ENCODE results near the gene PLCB1. TPM values are rescaled to one million over a fixed set of nuclear protein-coding genes. Genes with fewer than 3 reads are reported as not detected.

Gene PLCB1
- 16.2 and 18.0 TPM in 2 replicates for total RNA-seq
- long read RNA-seq, partial matches to known transcripts: 38 of 52 reads
- long read RNA-seq, other reads (novel, unspliced or antisense): 14 of 52 reads

GRCh38 chr20:8131598-8132483 is at the start of gene PLCB1:
TSS of gene PLCB1 (plus strand) at chr20:8132266. CDS start at chr20:8132652, 386 bp downstream.
- H3K4me1 Mint-ChIP-seq (ENCODE audit: low read depth): peaks cover 7% of the 10 kb centered on the region
- H3K4me3 Mint-ChIP-seq (ENCODE audit: low read depth): peak within 1 kb of the TSS; percentile 79
- peak; percentile 84 for DNase-seq (ENCODE audit: low spot score, unreplicated experiment)
- TF ChIP-seq CTCF (IDR thresholded peaks at IDR 0.05; ENCODE audit: unreplicated experiment): peak; percentile 83
- peaks cover 2% of the 10 kb centered on the region for H3K36me3 Mint-ChIP-seq (ENCODE audit: insufficient read depth)
- H3K9me3 Mint-ChIP-seq (ENCODE audit: low read depth): no peaks in the 10 kb centered on the region
- peak within 1 kb of the TSS; percentile 53 for H3K27ac Mint-ChIP-seq
- peaks cover 41% of the 10 kb centered on the region for H3K27me3 Mint-ChIP-seq

GRCh38 chr20:8082989-8083388 is 49.1 kb upstream of the PLCB1 start:
- Mint-ChIP-seq H3K36me3 (ENCODE audit: insufficient read depth) (no peaks in the 10 kb centered on the region), H3K27ac (no peak overlapping the region), H3K9me3 (ENCODE audit: low read depth) (no peaks in the 10 kb centered on the region), H3K27me3 (no peaks in the 10 kb centered on the region), H3K4me3 (ENCODE audit: low read depth) (no peak overlapping the region), H3K4me1 (ENCODE audit: low read depth) (peaks cover 2% of the 10 kb centered on the region)
- no peak for TF ChIP-seq CTCF (IDR thresholded peaks at IDR 0.05; ENCODE audit: unreplicated experiment)
- no peak for DNase-seq (ENCODE audit: low spot score, unreplicated experiment)

- Mint-ChIP-seq H3K27me3 (no peaks in the 10 kb centered on the region), H3K36me3 (ENCODE audit: insufficient read depth) (no peaks in the 10 kb centered on the region), H3K4me1 (ENCODE audit: low read depth) (no peaks in the 10 kb centered on the region), H3K27ac (no peak overlapping the region), H3K9me3 (ENCODE audit: low read depth) (no peaks in the 10 kb centered on the region), H3K4me3 (ENCODE audit: low read depth) (no peak overlapping the region)
- DNase-seq (ENCODE audit: low spot score, unreplicated experiment): no peak
- TF ChIP-seq CTCF (IDR thresholded peaks at IDR 0.05; ENCODE audit: unreplicated experiment): no peak
These were observed 42.4 kb upstream of the PLCB1 start for GRCh38 chr20:8089668-8090067.

- no peak overlapping the region for H3K4me3 Mint-ChIP-seq (ENCODE audit: low read depth)
- H3K27me3 Mint-ChIP-seq: no peaks in the 10 kb centered on the region
- no peaks in the 10 kb centered on the region for H3K4me1 Mint-ChIP-seq (ENCODE audit: low read depth)
- no peak overlapping the region for H3K27ac Mint-ChIP-seq
- no peaks in the 10 kb centered on the region for H3K9me3 Mint-ChIP-seq (ENCODE audit: low read depth)
- H3K36me3 Mint-ChIP-seq (ENCODE audit: insufficient read depth): no peaks in the 10 kb centered on the region
- TF ChIP-seq CTCF (IDR thresholded peaks at IDR 0.05; ENCODE audit: unreplicated experiment): no peak
- no peak for DNase-seq (ENCODE audit: low spot score, unreplicated experiment)
These were observed 37.6 kb upstream of the PLCB1 start for GRCh38 chr20:8094415-8094818.

- Mint-ChIP-seq H3K4me3 (ENCODE audit: low read depth) (no peak overlapping the region), H3K27ac (no peak overlapping the region), H3K9me3 (ENCODE audit: low read depth) (no peaks in the 10 kb centered on the region), H3K4me1 (ENCODE audit: low read depth) (no peaks in the 10 kb centered on the region), H3K36me3 (ENCODE audit: insufficient read depth) (no peaks in the 10 kb centered on the region), H3K27me3 (no peaks in the 10 kb centered on the region)
- DNase-seq (ENCODE audit: low spot score, unreplicated experiment): no peak
- no peak for TF ChIP-seq CTCF (IDR thresholded peaks at IDR 0.05; ENCODE audit: unreplicated experiment)
These were observed 37.2 kb upstream of the PLCB1 start for GRCh38 chr20:8094850-8095249.

Measured in progenitor cell of endocrine pancreas (in vitro differentiated cells).